ENCODE results near the gene SNHG17.
"Not testable (repeated sequence)": the region's sequence is repeated elsewhere in the genome, so short reads cannot be mapped to it uniquely, and the experiment has no call there.

Gene SNHG17

GRCh38 chr20:38471245-38471644 is 36.1 kb upstream of the SNHG17 start:
- no peak for TF ChIP-seq CTCF (IDR thresholded peaks at IDR 0.05; ENCODE audit: low read depth, low read length)
- no peak overlapping the region for H3K4me3 ChIP-seq (replicated peaks in 1 of 2; ENCODE audit: low read depth in 2 of 2, low read length in 2 of 2)
- DNase-seq (ENCODE audit: low read depth in 2 of 2): no peak

GRCh38 chr20:38466983-38467382 is 31.9 kb upstream of the SNHG17 start:
- no peak for DNase-seq (ENCODE audit: low read depth in 2 of 2)
- TF ChIP-seq CTCF (IDR thresholded peaks at IDR 0.05; ENCODE audit: low read depth, low read length): no peak

GRCh38 chr20:38466171-38466570 is 31.0 kb upstream of the SNHG17 start:
- DNase-seq (ENCODE audit: low read depth in 2 of 2): no peak
- TF ChIP-seq CTCF (IDR thresholded peaks at IDR 0.05; ENCODE audit: low read depth, low read length): no peak
- no peak overlapping the region for H3K4me3 ChIP-seq (replicated peaks in 1 of 2; ENCODE audit: low read depth in 2 of 2, low read length in 2 of 2)

More at GRCh38 chr20:38466983-38467382, 31.9 kb upstream of the SNHG17 start:
- H3K4me3 ChIP-seq (replicated peaks in 1 of 2; ENCODE audit: low read depth in 2 of 2, low read length in 2 of 2): no peak overlapping the region

GRCh38 chr20:38461569-38461968 is 26.4 kb upstream of the SNHG17 start:
- DNase-seq (ENCODE audit: low read depth in 2 of 2); H3K4me3 ChIP-seq (replicated peaks in 1 of 2; ENCODE audit: low read depth in 2 of 2, low read length in 2 of 2): not testable (repeated sequence)

- not testable (repeated sequence) for DNase-seq (ENCODE audit: low read depth in 2 of 2); H3K4me3 ChIP-seq (replicated peaks in 1 of 2; ENCODE audit: low read depth in 2 of 2, low read length in 2 of 2)
Measured at GRCh38 chr20:38461167-38461566, 26.0 kb upstream of the SNHG17 start.

GRCh38 chr20:38460631-38461030 is 25.5 kb upstream of the SNHG17 start:
- H3K4me3 ChIP-seq (replicated peaks in 1 of 2; ENCODE audit: low read depth in 2 of 2, low read length in 2 of 2); DNase-seq (ENCODE audit: low read depth in 2 of 2): not testable (repeated sequence)

- no peak for TF ChIP-seq CTCF (IDR thresholded peaks at IDR 0.05; ENCODE audit: low read depth, low read length)
- no peak overlapping the region for H3K4me3 ChIP-seq (replicated peaks in 1 of 2; ENCODE audit: low read depth in 2 of 2, low read length in 2 of 2)
- DNase-seq (ENCODE audit: low read depth in 2 of 2): peak; percentile 92
Measured at GRCh38 chr20:38460040-38460623, 25.0 kb upstream of the SNHG17 start.

GRCh38 chr20:38458314-38458713 is 23.2 kb upstream of the SNHG17 start:
- TF ChIP-seq CTCF (IDR thresholded peaks at IDR 0.05; ENCODE audit: low read depth, low read length): no peak

More at GRCh38 chr20:38458314-38458713, 23.2 kb upstream of the SNHG17 start:
- H3K4me3 ChIP-seq (replicated peaks in 1 of 2; ENCODE audit: low read depth in 2 of 2, low read length in 2 of 2): no peak overlapping the region
- DNase-seq (ENCODE audit: low read depth in 2 of 2): no peak
